ENCODE data around the gene ABHD4. TPM values are rescaled to one million over a fixed set of nuclear protein-coding genes. Genes with fewer than 3 reads are reported as not detected.
"Not testable (repeated sequence)": the region's sequence is repeated elsewhere in the genome, so short reads cannot be mapped to it uniquely, and the experiment has no call there.

The ABHD4 gene
- total RNA-seq, 2 experiments from 2014 or later, result 5.6 to 15.6 TPM

DNA sequence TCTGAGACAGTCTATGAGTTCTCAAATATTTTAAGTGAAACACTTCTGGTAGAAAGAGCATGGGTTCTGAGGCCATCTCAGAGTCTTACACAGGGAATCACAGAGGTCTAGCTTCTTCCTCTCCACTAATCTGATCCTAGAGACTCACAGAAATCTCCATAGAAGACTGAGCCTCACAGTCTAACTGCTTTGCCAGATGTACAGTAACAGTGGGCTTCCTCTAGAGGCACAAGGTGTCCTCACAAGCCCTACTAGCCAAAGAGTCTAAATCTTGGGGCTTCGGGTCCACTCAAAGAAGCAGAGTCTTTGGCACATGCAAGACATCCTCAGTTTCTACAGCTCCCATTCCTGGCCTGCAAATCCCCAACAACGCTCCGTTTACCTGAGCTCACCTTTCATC, 32.0 kb downstream of the ABHD4 start:
- POLR2A ChIA-PET, result interaction anchor here (0.7 to 1.0 kb wide), 2 partner anchors 264 to 366 kb away, joined by 3 to 4 read pairs; no protein-coding TSS in a partner anchor
- H3K27ac ChIP-seq (ENCODE audit: low read depth, low read length, poor library complexity, severe bottlenecking), result no peak overlapping the region
- H3K9me3 ChIP-seq (ENCODE audit: low read length), result no peaks in the 10 kb centered on the region
- intact Hi-C loops (cut with micrococcal nuclease; ENCODE audit: unreplicated experiment), result no loop called here
- no peaks in the 10 kb centered on the region for H3K9me2 ChIP-seq (ENCODE audit: insufficient read depth, low read length)
- CTCF ChIA-PET (ENCODE audit: unreplicated experiment), result no interaction called here
- no peak overlapping the region for H3K4me3 ChIP-seq (ENCODE audit: low read depth, low read length, poor library complexity, severe bottlenecking)
- no peak for DNase-seq (ENCODE audit: low spot score)
- H3K36me3 ChIP-seq (ENCODE audit: insufficient read depth, low read length), result no peaks in the 10 kb centered on the region
- BruUV-seq (replicated peaks), result no TSS peak
- no peaks in the 10 kb centered on the region for H3K79me2 ChIP-seq (ENCODE audit: insufficient read depth, low read depth, low read length)
- no peaks in the 10 kb centered on the region for H4K20me1 ChIP-seq (ENCODE audit: insufficient read depth, low read length)
- TF ChIP-seq EZH2phosphoT487 (IDR thresholded peaks at IDR 0.05; ENCODE audit: borderline replicate concordance, low read depth, low read length), result no peak
- TF ChIP-seq, protein P1, sequence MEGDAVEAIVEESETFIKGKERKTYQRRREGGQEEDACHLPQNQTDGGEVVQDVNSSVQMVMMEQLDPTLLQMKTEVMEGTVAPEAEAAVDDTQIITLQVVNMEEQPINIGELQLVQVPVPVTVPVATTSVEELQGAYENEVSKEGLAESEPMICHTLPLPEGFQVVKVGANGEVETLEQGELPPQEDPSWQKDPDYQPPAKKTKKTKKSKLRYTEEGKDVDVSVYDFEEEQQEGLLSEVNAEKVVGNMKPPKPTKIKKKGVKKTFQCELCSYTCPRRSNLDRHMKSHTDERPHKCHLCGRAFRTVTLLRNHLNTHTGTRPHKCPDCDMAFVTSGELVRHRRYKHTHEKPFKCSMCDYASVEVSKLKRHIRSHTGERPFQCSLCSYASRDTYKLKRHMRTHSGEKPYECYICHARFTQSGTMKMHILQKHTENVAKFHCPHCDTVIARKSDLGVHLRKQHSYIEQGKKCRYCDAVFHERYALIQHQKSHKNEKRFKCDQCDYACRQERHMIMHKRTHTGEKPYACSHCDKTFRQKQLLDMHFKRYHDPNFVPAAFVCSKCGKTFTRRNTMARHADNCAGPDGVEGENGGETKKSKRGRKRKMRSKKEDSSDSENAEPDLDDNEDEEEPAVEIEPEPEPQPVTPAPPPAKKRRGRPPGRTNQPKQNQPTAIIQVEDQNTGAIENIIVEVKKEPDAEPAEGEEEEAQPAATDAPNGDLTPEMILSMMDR (conservative IDR thresholded peaks at IDR 0.05; ENCODE audit: low read length), result no peak
- H3K4me1 ChIP-seq (ENCODE audit: insufficient read depth, low read length, poor library complexity, severe bottlenecking), result no peaks in the 10 kb centered on the region
- no peak overlapping the region for H2AFZ ChIP-seq (ENCODE audit: low read length)
- no peak overlapping the region for H3K4me2 ChIP-seq (ENCODE audit: low read length)

DNA sequence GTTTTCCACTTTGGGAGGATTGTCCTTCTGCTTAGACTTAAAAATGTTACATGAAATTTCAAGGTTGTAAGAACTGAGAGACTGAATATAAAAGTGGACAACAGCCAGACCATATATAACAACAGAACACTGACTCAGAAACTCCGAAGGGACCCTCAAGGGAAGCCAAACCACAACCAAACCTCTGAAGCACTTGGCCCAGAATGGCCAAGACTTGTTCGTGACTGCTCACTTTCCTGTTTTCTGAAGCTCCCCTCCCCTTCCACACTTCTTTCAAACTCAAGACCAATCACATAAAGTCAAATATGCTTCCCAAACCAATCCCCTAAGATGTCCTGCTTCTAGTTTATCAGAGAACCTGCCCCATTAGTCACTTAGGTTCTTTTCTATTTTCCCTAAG, 32.4 kb downstream of the ABHD4 start:
- H3K36me3 ChIP-seq (ENCODE audit: insufficient read depth, low read length), result no peaks in the 10 kb centered on the region
- no peak overlapping the region for H3K4me2 ChIP-seq (ENCODE audit: low read length)
- ChIA-PET CTCF (ENCODE audit: unreplicated experiment) (no interaction called here), POLR2A (interaction anchor here (0.7 to 1.0 kb wide), 2 partner anchors 263 to 367 kb away, joined by 3 to 4 read pairs; no protein-coding TSS in a partner anchor)
- no peak overlapping the region for H3K27ac ChIP-seq (ENCODE audit: low read depth, low read length, poor library complexity, severe bottlenecking)
- no peak for TF ChIP-seq EZH2phosphoT487 (IDR thresholded peaks at IDR 0.05; ENCODE audit: borderline replicate concordance, low read depth, low read length)
- TF ChIP-seq, protein P1 (conservative IDR thresholded peaks at IDR 0.05; ENCODE audit: low read length), result no peak
- H3K4me1 ChIP-seq (ENCODE audit: insufficient read depth, low read length, poor library complexity, severe bottlenecking), result no peaks in the 10 kb centered on the region
- no TSS peak for BruUV-seq (replicated peaks)
- intact Hi-C loops (cut with micrococcal nuclease; ENCODE audit: unreplicated experiment), result no loop called here
- no peaks in the 10 kb centered on the region for H3K79me2 ChIP-seq (ENCODE audit: insufficient read depth, low read depth, low read length)
- H3K9me2 ChIP-seq (ENCODE audit: insufficient read depth, low read length), result no peaks in the 10 kb centered on the region
- DNase-seq (ENCODE audit: low spot score), result no peak
- H3K4me3 ChIP-seq (ENCODE audit: low read depth, low read length, poor library complexity, severe bottlenecking), result no peak overlapping the region
- H3K9me3 ChIP-seq (ENCODE audit: low read length), result no peaks in the 10 kb centered on the region
- H4K20me1 ChIP-seq (ENCODE audit: insufficient read depth, low read length), result no peaks in the 10 kb centered on the region
- no peak overlapping the region for H2AFZ ChIP-seq (ENCODE audit: low read length)

DNA sequence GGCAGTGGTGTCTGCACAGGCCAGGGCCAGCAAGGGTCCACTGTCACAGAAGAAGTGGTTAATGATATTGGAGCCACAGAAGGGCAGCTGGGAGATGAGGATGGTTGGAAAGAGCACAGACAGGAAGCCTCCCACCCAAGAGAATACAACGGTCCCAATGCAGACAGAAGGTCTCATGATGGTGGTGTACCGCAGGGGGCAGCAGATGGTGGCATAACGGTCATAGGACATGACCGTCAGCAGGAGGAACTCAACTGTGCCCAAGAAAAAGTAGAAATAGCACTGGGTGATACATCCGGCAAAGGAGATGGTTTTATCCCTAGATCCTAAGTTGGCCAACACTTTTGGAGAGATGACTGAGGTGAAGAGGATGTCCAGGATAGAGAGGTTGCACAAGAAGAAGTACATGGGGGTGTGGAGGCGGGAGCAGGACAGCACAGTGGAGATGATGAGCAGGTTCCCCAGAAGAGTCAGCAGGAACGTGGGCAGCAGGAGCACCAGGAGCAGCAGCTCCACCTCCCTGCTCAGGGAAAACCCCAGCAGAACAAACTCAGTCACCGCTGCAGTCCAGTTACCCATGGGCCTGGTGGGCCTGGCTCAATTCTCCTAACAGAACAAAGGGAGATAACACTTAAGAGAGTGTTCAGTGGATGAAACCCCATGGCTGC, 36.3 kb downstream of the ABHD4 start:
- H4K20me1 ChIP-seq (ENCODE audit: insufficient read depth, low read length), result no peaks in the 10 kb centered on the region
- ChIA-PET CTCF (ENCODE audit: unreplicated experiment) (no interaction called here), POLR2A (no interaction called here)
- no peak overlapping the region for H3K4me3 ChIP-seq (ENCODE audit: low read depth, low read length, poor library complexity, severe bottlenecking)
- H3K27ac ChIP-seq (ENCODE audit: low read depth, low read length, poor library complexity, severe bottlenecking), result no peak overlapping the region
- no peaks in the 10 kb centered on the region for H3K36me3 ChIP-seq (ENCODE audit: insufficient read depth, low read length)
- intact Hi-C loops (cut with micrococcal nuclease; ENCODE audit: unreplicated experiment), result no loop called here
- no peaks in the 10 kb centered on the region for H3K4me1 ChIP-seq (ENCODE audit: insufficient read depth, low read length, poor library complexity, severe bottlenecking)
- H3K79me2 ChIP-seq (ENCODE audit: insufficient read depth, low read depth, low read length), result no peaks in the 10 kb centered on the region
- no peaks in the 10 kb centered on the region for H3K9me2 ChIP-seq (ENCODE audit: insufficient read depth, low read length)
- TF ChIP-seq, protein P1 (conservative IDR thresholded peaks at IDR 0.05; ENCODE audit: low read length), result no peak
- TF ChIP-seq EZH2phosphoT487 (IDR thresholded peaks at IDR 0.05; ENCODE audit: borderline replicate concordance, low read depth, low read length), result no peak
- no peak overlapping the region for H2AFZ ChIP-seq (ENCODE audit: low read length)
- DNase-seq (ENCODE audit: low spot score), result no peak
- H3K4me2 ChIP-seq (ENCODE audit: low read length), result no peak overlapping the region
- H3K9me3 ChIP-seq (ENCODE audit: low read length), result no peaks in the 10 kb centered on the region
- no TSS peak for BruUV-seq (replicated peaks)

DNA sequence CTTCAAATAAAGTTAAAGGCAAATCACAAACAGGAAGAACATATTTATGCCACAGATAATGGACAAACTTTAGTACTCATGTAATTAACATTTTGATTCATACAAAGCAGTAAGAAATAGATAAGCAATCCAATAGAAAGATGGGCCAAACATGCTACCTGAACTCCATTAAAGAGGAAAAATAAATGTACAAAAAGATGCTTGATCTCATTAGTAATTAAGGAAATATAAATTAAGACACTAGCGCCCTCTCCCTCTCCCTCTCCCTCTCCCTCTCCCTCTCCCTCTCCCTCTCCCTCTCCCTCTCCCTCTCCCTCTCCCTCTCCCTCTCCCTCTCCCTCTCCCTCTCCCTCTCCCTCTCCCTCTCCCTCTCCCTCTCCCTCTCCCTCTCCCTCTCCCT, 37.9 kb downstream of the ABHD4 start:
- H3K36me3 ChIP-seq (ENCODE audit: insufficient read depth, low read length); H3K4me3 ChIP-seq (ENCODE audit: low read depth, low read length, poor library complexity, severe bottlenecking); POLR2A ChIA-PET; H3K4me1 ChIP-seq (ENCODE audit: insufficient read depth, low read length, poor library complexity, severe bottlenecking); H2AFZ ChIP-seq (ENCODE audit: low read length); BruUV-seq (replicated peaks); H3K9me2 ChIP-seq (ENCODE audit: insufficient read depth, low read length); intact Hi-C loops (cut with micrococcal nuclease; ENCODE audit: unreplicated experiment); H3K79me2 ChIP-seq (ENCODE audit: insufficient read depth, low read depth, low read length); H4K20me1 ChIP-seq (ENCODE audit: insufficient read depth, low read length); H3K9me3 ChIP-seq (ENCODE audit: low read length); H3K27ac ChIP-seq (ENCODE audit: low read depth, low read length, poor library complexity, severe bottlenecking); CTCF ChIA-PET (ENCODE audit: unreplicated experiment); DNase-seq (ENCODE audit: low spot score); H3K4me2 ChIP-seq (ENCODE audit: low read length): not testable (repeated sequence)
